ENCODE results near the gene KIF22.
"Not testable (repeated sequence)": the region's sequence is repeated elsewhere in the genome, so short reads cannot be mapped to it uniquely, and the experiment has no call there.

KIF22 gene

DNA sequence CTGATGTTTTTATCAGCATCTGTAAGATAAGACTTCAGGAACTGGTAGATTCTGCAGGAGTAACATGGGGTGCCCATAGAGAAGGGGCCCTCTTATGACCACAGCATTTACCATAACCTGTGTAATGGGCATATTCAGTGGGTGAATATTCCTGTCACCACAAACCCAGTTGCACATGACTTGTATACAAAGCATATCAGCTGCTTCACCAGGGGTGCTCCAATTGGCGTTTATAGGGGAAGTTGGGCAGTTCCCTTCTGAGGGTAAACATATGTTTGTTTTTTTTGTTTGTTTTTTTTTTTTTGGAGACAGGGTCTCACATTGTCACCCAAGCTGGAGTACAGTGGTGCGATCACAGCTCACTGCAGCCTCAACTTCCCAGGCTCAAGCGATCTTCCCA, 24.0 kb upstream of the KIF22 start:
- DNase-seq (ENCODE audit: low spot score) = no peak

DNA sequence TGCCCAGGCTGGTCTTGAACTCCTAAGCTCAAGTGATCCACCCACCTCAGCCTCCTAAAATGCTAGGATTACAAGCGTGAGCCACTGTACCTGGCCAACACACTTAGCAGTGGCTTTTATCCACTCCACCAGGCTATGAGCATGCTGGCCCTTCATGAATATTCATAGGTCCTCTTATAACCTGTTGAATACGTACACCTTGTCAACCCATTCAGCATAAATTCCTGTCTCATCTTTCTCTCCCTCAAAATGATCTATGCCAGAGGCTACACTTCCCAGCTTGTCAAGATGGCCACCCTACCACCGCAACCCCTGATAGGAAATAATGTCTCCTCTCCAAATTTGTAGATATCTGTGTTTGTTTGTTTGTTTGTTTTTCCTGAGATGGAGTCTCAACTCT, 23.5 kb upstream of the KIF22 start:
- no peak for DNase-seq (ENCODE audit: low spot score)

DNA sequence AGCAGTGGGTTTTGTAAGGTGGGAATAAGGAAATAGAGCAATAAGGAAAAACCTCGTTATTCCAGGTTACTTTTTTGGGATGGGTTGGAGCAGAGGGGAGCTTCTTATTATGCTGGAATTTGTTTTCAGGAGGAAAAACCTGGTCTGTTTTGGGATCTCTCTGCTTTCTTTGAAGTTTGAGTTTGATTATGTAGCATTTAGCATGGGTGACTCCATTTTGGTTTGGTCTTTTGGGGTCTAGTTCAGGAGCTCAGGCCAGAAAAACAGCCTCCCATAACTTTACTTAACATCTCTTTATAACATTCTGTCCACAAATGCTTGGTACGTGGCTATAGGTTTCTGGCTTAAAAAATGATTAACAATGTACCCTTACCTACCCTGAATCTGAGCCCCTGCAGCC, 21.0 kb upstream of the KIF22 start:
- no peak for DNase-seq (ENCODE audit: low spot score)

DNA sequence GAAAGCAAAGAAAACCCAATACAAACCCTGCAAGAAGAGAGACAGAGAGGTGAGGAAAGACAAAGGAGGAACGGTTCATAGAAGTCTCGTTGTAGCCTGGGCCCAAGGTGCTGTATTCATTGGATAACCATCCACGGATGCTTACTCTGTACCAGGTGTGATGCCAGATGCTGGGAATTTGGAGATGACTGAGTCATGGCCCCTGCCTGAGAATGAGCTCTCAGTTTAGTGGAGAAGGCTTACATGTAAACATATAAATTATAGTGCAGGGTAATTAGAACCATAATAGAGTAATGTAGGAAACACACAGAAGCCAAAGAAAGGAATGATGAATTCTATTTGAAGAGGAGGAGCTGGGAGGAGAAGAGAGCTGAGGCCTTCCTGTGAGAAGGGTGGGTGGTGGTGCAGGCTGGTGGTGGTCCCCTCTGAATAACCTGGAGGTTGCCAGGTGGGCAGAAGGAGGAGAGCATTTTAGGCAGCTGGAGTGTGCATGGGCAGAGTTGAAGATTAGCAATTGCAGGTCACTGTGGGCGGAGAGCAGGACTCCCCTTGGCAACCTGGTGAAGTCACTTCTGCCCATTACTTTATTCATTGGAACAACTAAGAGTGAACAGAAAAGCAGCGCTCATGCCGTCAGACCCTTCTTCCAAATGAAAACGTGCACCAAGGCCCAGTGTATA, 20.2 kb upstream of the KIF22 start:
- no peak for DNase-seq (ENCODE audit: low spot score)

DNA sequence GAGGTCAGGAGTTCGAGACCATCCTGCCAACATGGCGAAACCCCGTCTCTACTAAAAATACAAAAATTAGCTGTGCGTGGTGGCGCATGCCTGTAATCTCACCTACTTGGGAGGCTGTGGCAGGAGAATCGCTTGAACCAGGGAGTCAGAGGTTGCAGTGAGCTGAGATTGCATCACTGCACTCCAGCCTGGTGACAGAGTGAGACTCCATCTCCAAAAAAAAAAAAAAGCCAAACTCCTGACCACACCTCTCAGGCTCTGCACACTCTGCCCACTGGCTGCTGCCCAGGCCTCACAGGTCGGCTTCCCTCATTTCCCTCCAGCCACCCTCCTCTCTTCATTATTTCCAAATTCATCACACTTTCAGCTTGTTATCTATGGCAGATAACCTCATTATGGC, 18.2 kb upstream of the KIF22 start:
- DNase-seq (ENCODE audit: low spot score) = not testable (repeated sequence)

DNA sequence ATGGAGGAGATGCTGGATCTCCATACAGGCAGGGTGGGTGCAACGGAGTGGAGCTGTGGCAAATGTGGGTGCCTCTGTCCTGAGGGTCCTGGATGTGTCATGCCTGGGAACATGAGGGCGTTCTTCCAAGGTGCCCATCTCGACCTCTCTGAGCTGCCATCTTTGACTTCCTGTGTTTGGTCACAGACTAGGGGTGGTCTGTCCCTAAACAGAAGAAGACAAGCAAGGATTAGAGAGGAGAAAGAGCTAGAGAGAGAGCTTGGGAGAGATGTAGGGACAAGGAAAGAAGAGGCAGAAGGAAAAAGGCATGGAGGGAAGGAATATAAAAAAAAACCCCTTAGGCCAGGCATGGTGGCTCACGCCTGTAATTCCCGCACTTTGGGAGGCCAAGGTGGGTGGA, 15.8 kb upstream of the KIF22 start:
- DNase-seq (ENCODE audit: low spot score) = no peak

DNA sequence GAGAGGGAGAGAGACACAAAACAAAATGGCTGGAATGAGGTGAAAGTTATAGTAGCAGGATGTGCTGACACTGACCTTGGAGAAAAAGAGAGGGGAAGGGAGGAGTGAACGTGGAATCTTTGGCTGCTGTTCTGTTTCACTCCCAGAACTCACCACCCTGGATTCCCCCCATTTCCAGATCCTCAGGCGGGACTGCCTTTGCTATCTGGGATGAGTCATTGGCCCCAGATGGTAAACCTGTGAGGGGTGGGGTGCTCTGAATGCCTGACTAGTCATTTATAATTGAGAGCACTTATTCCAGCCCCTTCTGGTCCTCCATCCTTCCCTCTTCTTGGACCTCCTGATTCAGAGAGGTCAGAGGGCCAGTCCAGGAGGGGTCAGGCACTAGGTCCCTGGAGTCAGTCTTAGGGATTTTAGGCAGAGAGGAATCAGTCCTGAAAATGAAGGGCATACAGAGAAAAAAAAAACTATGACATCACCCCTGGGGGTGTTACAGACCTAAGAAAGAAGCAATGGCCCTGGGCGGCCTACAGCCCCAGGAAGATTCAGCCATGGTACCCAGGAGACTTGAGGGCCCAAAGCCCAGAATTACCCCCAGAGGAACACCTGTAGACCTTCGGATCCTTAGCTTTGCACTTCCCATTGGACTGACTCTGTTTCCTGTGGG, 14.7 kb upstream of the KIF22 start:
- no peak for DNase-seq (ENCODE audit: low spot score)

DNA sequence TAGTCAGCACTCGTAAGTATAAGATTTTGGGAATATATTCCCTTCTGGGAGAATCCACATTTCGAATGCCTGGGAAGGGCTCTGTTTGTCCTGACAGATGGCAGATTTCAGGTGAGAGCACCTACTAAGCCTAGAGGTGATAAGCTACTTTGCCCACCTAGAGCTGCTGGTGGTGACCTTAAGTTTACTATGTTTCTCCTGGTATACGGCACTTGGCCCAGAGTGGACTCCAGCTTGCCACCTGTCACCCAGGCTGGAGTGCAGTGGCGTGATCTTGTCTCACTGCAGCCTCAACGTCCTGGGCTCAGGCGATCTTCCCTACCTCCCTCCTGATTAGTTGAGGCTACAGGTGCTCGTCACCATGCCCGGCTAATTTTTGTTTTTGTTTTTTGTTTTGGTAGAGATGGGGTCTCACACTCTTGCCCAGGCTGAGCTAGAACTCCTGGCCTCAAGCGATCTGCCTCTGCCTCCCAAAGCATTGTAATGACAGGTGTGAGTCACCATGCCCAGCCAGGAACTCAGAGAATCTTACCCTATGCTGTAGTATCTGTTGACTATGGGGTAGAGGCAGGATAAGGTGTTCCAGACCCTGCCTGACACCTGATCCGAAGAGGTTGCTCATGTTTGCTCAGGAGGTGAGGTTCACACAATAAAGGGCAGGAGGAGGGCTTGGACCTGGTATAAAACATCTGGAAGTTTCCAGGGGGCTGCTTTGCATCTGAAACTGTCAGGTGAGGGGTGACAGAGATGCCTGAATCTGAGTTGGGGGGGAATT, 12.8 kb upstream of the KIF22 start, which contains the start of gene ZG16:
ZG16 (plus strand) TSS at position 681 of the 775 bp plus-strand sequence. CDS start 1,011 bp downstream, outside the sequence.
- DNase-seq (ENCODE audit: low spot score) = no peak

DNA sequence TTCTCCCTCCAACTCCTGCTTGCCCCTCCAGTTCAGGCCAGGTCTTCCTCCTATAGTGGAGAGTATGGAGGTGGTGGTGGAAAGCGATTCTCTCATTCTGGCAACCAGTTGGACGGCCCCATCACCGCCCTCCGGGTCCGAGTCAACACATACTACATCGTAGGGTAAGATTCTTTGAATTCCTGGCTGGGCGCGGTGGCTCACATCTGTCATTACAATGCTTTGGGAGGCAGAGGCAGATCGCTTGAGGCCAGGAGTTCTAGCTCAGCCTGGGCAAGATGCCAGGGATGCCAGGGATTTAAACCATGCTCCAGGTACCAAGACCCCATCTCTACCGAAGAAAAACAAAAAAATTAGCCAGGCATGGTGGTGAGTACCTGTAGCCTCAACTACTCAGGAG, 11.1 kb upstream of the KIF22 start:
- no peak for DNase-seq (ENCODE audit: low spot score)

DNA sequence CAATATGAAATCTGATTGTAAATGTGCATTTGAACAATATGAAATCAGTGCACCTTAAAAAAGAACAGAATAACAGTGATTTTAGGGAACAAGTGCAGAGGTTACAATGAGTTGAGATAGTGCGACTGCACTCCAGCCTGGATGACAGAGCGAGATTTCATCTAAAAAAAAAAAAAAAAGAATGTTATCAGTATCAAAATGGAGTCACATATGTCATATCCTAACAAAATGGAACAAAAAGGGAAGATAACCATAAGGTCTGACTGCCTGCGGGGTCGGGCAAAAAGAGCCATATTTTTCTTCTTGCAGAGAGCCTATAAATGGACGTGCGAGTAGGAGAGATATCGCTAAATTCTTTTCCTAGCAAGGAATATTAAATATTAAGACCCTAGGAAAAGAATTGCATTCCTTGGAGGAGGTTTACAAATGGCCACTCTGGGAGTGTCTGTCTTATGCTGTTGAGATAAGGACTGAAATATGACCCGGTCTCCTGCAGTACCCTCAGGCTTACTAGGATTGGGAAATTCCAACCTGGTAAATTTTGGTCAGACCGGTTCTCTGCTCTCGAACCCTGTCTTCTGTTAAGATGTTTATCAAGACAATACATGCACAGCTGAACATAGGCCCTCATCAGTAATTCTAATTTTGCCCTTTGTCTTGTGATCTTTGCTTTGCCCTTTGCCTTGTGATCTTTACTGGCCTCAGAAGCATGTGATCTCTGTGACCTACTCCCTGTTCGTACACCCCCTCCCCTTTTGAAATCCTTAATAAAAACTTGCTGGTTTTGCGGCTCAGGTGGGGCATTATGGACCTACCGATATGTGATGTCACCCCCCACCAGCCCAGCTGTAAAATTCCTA, 7.2 kb upstream of the KIF22 start:
- not testable (repeated sequence) for DNase-seq (ENCODE audit: low spot score)

DNA sequence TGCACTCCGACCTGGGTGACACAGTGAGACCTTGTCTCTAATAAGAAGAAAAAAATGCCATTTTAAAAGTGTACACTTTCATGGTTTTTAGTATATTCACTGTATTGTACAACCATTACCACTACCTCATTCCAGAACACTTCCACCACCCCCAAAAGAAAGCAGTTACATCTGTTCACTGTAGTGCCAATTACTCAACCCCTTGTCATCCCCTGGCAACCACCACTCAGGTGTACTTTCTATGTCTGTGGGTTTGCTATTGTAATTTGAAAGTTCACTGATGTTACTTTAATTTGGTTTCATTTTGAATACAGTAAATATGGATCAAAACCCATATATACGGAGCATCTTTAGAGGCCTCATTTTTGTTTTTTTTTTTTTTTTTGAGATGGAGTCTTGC, 6.4 kb upstream of the KIF22 start:
- DNase-seq (ENCODE audit: low spot score) = peak; percentile 31

DNA sequence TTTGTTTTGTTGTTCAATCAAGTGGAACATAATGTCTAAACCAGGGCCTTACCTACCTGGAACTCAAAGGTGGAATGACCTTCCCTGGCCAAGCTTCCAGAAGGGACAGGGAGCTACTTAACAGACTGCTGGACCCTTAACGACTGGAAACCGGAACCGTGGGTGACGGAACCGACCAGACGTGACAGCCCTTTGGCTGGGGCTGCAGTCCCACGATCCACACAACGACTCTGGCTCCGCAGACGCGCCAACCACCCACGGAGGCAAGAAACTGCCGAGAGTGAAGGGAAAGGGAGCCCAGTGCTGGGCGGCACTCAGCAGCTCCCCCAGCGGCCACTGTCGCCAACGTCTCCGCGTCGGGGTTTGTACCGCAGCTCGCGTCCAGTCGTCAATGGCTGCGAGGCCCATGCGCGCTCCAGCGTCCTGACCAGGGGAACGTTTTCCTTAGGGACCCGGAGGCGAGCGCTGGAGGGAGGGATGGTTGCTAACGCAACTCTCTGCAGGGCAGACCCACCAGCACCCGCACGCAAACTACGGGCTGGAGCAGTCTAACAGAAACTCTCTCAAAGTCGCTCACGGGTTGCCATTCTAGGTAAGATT, 5.5 kb upstream of the KIF22 start:
- peak; percentile 79 for DNase-seq (ENCODE audit: low spot score)

DNA sequence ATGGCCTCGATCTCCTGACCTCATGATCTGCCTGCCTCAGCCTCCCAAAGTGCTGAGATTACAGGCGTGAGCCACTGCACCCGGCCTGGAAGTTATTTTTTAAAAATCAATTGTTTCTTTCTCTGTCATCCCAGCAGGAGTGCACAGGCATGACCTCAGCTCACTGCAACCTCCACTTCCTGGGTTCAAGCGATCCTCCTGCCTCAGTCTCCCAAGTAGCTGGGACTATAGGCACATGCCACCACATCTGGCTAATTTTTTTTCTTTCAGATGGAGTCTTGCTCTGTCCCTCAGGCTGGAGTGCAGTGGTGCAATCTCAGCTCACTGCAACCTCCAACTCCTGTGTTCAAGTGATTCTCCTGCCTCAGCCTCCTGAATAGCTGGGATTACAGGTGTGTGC, 3.4 kb upstream of the KIF22 start:
- DNase-seq (ENCODE audit: low spot score) = not testable (repeated sequence)

DNA sequence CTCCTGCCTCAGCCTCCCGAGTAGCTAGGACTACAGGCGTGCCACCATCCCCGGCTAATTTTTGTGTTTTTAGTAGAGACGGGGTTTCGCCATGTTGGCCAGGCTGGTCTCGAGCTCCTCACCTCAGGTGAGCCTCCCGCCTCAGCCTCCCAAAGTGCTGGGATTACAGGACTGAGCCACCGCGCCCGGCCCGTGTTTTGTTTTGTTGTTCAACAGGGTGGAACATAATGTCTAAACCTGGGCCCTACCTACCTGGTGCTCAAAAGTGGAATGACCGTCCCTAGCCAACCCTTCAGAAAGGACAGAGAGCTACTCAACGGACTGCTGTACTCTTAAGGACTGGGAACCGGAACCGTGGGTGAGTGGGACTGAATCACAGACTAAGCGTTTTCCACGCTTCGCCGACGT, 772 bp upstream of the KIF22 start:
- DNase-seq (ENCODE audit: low spot score) = no peak

DNA sequence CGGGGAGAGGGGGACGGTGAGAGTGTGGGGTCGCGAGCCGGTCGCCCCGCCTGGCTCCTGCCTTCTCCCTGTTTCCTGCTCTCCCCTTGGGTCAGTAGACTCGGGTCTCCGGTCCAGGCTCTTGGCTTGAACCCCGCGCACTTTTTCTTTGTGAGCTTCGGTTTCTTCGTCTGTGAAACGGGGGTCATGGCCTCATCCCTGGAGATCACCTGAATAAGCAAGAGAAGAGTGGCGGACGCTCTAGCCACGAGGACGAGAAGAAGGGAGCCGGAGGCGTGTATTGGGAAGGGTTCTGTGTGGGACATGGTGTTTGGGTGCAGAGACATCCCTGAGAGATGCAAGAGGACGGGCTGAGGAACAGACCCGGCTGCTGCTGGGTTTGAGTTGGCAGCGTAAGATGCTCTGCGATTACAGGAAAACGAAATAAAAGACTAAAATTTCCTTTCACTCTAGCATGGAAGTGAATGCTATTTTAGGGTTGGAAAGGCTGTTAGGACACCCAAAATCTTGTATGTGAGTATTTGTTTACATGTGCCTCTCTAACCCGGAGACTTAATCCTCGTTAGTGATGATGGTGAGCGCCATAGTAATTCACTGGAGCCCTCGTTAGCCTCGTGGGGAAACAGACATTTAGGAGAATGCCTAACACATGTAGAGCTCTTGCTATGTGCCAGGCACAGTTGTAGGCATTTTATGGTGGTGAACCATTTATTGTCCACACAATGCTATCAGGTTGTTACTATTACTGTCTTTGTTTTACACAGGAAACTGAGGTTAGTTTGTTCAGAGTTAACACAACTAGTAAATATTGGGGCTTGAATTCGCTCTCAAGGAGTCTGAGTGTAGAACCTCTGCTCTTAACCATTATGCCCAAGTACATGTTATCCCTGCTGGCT, 646 bp downstream of the KIF22 start:
- peak; percentile 10 for DNase-seq (ENCODE audit: low spot score)

DNA sequence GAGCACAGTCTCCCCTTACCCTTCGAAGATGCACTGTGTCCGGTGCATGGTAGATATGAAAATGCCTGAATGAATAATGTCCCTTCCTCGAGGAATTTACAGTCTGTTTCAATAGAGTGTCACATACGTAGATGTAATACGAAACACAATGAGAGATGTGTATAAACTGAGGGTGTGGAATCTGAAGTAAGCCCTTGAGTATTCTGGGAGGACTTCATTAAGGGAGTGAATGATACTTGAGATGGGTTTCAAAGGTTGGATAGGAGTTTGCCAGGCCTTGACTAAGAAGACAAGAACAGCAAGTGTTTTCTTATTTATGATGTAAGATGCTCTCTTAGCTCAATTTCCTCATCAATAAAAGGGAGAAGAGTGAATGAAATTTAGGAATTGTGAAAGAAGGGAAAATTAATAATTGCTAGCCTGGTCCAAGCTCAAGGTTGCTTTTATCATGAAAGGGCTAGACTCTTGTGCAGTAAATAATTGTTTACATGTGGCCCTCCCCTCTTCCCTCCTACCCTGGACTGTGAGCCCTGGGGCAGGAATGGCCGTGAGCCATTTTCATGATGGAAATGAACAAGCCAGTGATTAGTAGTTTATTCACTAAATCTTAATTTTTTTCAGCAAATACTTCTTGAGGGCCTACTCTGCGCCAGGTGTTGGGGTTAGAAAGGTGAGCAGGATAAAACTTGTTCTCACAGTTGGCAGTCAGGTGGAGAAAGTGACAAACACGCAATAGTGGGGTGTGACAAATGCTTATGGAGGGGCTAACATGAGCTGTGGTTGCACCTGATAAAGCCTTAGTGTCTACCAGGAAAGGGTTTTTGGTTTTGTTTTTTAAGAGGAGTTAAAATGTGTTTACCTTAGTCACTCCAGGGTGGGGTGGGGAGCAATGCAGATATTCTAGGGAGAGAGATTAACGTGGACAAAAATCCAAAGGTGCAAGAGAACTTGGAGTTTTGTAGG, 1.6 kb downstream of the KIF22 start:
- DNase-seq (ENCODE audit: low spot score) = peak; percentile 26

DNA sequence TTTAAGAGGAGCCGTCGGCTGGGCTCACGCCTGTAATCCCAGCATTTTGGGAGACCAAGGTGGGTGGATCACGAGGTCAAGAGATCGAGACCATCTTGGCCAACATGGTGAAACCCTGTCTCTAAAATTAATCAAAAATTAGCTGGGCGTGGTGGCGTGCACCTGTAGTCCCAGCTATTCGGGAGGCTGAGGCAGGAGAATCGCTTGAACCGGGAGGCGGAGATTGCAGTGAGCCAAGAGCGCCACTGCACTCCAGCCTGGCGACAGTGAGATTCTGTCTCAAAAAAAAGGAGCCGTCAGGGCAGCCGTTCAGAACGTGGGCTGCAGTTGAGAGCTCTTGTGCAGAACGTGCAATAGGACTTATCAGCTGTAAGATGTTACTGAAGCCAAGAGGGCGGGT, 2.6 kb downstream of the KIF22 start:
- not testable (repeated sequence) for DNase-seq (ENCODE audit: low spot score)

DNA sequence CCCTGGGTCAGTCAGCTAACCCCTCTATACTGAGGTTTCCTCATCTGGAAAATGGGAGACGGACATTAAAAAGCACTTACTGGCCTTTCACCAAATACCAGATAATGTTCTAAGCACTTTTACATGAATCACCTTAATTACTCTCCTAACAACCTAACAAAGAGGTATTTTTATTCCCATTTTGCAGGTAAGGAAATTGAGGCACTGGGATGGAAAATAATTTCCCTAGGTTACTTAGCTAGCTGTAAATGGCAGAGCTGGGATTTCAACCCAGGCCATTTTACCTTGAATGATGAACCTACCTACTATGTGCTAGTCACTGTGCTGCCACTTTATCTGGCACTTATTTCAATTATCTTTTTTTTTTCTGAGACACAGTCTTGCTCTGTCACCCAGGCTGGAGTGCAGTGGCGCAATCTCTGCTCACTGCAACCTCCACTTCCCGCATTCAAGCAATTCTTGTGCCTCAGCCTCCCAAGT, 3.7 kb downstream of the KIF22 start:
- no peak for DNase-seq (ENCODE audit: low spot score)

DNA sequence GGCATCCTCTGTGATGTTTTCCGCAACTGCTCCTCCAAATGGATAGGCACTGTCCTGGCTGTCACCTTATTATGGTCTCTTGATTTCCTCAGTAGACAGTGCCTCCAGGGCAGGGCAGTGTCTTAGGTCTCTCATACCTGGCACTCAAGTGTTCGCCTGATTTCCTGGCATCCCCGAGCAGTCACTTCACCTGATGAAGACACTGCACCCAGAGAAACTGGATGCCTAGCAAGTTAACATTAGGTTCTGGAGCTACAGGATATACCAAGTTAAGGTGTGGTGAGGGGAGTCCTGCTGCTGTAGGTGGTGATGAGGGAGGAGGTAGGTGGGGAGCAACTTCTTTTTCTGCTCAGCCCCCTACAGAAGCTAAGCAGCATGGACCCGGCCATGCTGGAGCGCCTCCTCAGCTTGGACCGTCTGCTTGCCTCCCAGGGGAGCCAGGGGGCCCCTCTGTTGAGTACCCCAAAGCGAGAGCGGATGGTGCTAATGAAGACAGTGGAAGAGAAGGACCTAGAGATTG, 11.9 kb downstream of the KIF22 start:
- no peak for DNase-seq (ENCODE audit: low spot score)
